HepG2 (cell line): ENCODE results near the gene SNX6. TPM values are rescaled to one million over a fixed set of nuclear protein-coding genes. Genes with fewer than 3 reads are reported as not detected.
A peak's percentile ranks its signal among the peaks of the same experiment; 100 is the strongest.

Source experiments
- ARID2 ChIP-seq: sonication (generic); formaldehyde crosslinking; IDR thresholded peaks from 2 replicates; pipeline ENCODE4 v1.8.1; 2022; ENCODE audit warnings: mild to moderate bottlenecking, missing genetic modification reagents, borderline replicate concordance
- ELF1 ChIP-seq: sonication (generic); formaldehyde crosslinking; IDR thresholded peaks from 2 replicates; pipeline ENCODE4 v1.4.0; 2020; ENCODE audit warnings: missing genetic modification reagents
- ELF4 ChIP-seq: sonication (generic); formaldehyde crosslinking; IDR thresholded peaks from 2 replicates; pipeline ENCODE4 v1.5.0; 2020; ENCODE audit warnings: missing genetic modification reagents, mild to moderate bottlenecking, moderate library complexity, borderline replicate concordance
- FOXK2 ChIP-seq: fragments of 450-650 bp; IDR thresholded peaks from 2 replicates; pipeline ENCODE4 v1.6.1; 2016
- KDM1A ChIP-seq: IDR thresholded peaks from 2 replicates; pipeline ENCODE4 v1.6.1; 2016; ENCODE audit warnings: missing compliant biosample characterization
- MEIS2 ChIP-seq: sonication (generic); formaldehyde crosslinking; IDR thresholded peaks from 2 replicates; pipeline ENCODE4 v1.9.0; 2021; ENCODE audit warnings: mild to moderate bottlenecking, missing genetic modification reagents
- PRMT3 ChIP-seq: sonication (generic); formaldehyde crosslinking; IDR thresholded peaks from 2 replicates; pipeline ENCODE4 v1.8.1; 2022; ENCODE audit warnings: low read depth, mild to moderate bottlenecking, moderate library complexity, missing genetic modification reagents, borderline replicate concordance
- SRY ChIP-seq: sonication (generic); formaldehyde crosslinking; IDR thresholded peaks from 2 replicates; pipeline ENCODE4 v1.8.0; 2022; ENCODE audit warnings: mild to moderate bottlenecking, missing genetic modification reagents
- TCF12 ChIP-seq, 2 experiments: fragments of 450-650 bp in 1 of 2; sonication (generic) in 1 of 2; formaldehyde crosslinking in 1 of 2; IDR thresholded peaks; 2 replicates each; pipeline versions ENCODE4 v1.6.1 to v1.8.0; 2017 to 2022; ENCODE audit warnings: antibody characterized with exemption in 1 of 2, mild to moderate bottlenecking in 1 of 2, missing genetic modification reagents in 1 of 2, moderate library complexity in 1 of 2
- TGIF2 ChIP-seq: IDR thresholded peaks from 2 replicates; pipeline ENCODE4 v1.6.1; 2016; ENCODE audit warnings: control low read depth, missing compliant biosample characterization
- ZBTB46 ChIP-seq: sonication (generic); formaldehyde crosslinking; IDR thresholded peaks from 2 replicates; pipeline ENCODE4 v1.4.0; 2020; ENCODE audit warnings: mild to moderate bottlenecking, missing genetic modification reagents, borderline replicate concordance
- ZKSCAN1 ChIP-seq: fragments of 150-350 bp; IDR thresholded peaks from 2 replicates; pipeline ENCODE4 v1.6.1; 2014; ENCODE audit warnings: low read length
- ZNF30 ChIP-seq: sonication (generic); formaldehyde crosslinking; IDR thresholded peaks from 2 replicates; pipeline ENCODE4 v1.5.0; 2020; ENCODE audit warnings: mild to moderate bottlenecking, missing genetic modification reagents
- ZNF430 ChIP-seq: sonication (generic); formaldehyde crosslinking; IDR thresholded peaks from 2 replicates; pipeline ENCODE4 v1.9.0; 2021; ENCODE audit warnings: mild to moderate bottlenecking, missing genetic modification reagents
- ZNF572 ChIP-seq: sonication (generic); formaldehyde crosslinking; IDR thresholded peaks from 2 replicates; pipeline ENCODE4 v1.5.1; 2020; ENCODE audit warnings: mild to moderate bottlenecking, missing genetic modification reagents
- ZNF609 ChIP-seq: sonication (generic); formaldehyde crosslinking; IDR thresholded peaks from 2 replicates; pipeline ENCODE4 v1.4.0; 2020; ENCODE audit warnings: mild to moderate bottlenecking, missing genetic modification reagents, borderline replicate concordance
- ZNF761 ChIP-seq: sonication (generic); formaldehyde crosslinking; conservative IDR thresholded peaks from 2 replicates; pipeline ENCODE4 v1.4.0; 2020; ENCODE audit warnings: mild to moderate bottlenecking, missing genetic modification reagents
- ZNF784 ChIP-seq: sonication (generic); formaldehyde crosslinking; IDR thresholded peaks from 2 replicates; pipeline ENCODE4 v1.5.1; 2020; ENCODE audit warnings: missing genetic modification reagents, mild to moderate bottlenecking, borderline replicate concordance
- ZXDC ChIP-seq: sonication (generic); formaldehyde crosslinking; IDR thresholded peaks from 2 replicates; pipeline ENCODE4 v1.5.0; 2020; ENCODE audit warnings: mild to moderate bottlenecking, missing genetic modification reagents
- polyA plus RNA-seq, 8 experiments: library from polyadenylated mRNA; depleted of rRNA in 3 of 8; stranded (reverse) in 7 of 8; unstranded in 1 of 8; fragments of >200 nt; fragmentation: Illumina TruSeq in 4 of 8; extraction: Trizol in 4 of 8; gene quantifications; 2 replicates each; pipeline versions ENCODE4 v1.2.1 to v1.2.3, GENCODE V29; 2011 to 2016; ENCODE audit warnings: low read depth in 4 of 8, missing spikeins in 1 of 8, mixed read lengths in 1 of 8; ENCODE audit not compliant: insufficient read depth in 1 of 8
- total RNA-seq, 5 experiments: library from RNA; depleted of rRNA; stranded (reverse); fragments of >200 nt; fragmentation: Illumina TruSeq; extraction: Trizol; gene quantifications; 2 replicates each; pipeline ENCODE4 v1.2.3, GENCODE V29; 2016; ENCODE audit warnings: low read depth in 1 of 5

The SNX6 gene
- total and polyA plus RNA-seq, 2 of the 13 experiments (the other 11 are each of a cell fraction or from before 2014, with no cell fraction given), result 92.3 to 169 TPM

- TF ChIP-seq ZNF609 (CRISPR knock-in tag), result peak; percentile 92
- no peak for TF ChIP-seq ARID2 (CRISPR knock-in tag)
- TF ChIP-seq FOXK2, result peak; percentile 99
- peak; percentile 94; the same call in 1 of the 2 replicates for TF ChIP-seq ELF4 (CRISPR knock-in tag)
- TF ChIP-seq ZBTB46, result no peak; the same call in 1 of the 2 replicates
- TF ChIP-seq ZNF430, result peak; percentile 98
- TF ChIP-seq MEIS2 (CRISPR knock-in tag), result peak; percentile 98
- no peak; the same call in 1 of the 2 replicates for TF ChIP-seq ZKSCAN1
- TF ChIP-seq ZNF784, result peak; percentile 95
- peak; percentile 93; the same call in 1 of the 2 replicates for TF ChIP-seq ZNF572 (CRISPR knock-in tag)
- no peak for TF ChIP-seq TCF12 (IDR thresholded peaks at IDR 0.05)
- peak; percentile 96 for TF ChIP-seq TCF12 (CRISPR knock-in tag; IDR thresholded peaks at IDR 0.05)
- peak; percentile 98 for TF ChIP-seq ELF1
- TF ChIP-seq ZNF761 (CRISPR knock-in tag), result peak; percentile 99
- peak; percentile 70; the same call in 1 of the 2 replicates for TF ChIP-seq ZXDC (CRISPR knock-in tag)
- peak; percentile 99 for TF ChIP-seq SRY (CRISPR knock-in tag)
- peak; percentile 94 for TF ChIP-seq ZNF30
- TF ChIP-seq PRMT3 (CRISPR knock-in tag), result 0 out of 2 replicates have a peak, but pooled peaks have one; percentile 75
- TF ChIP-seq KDM1A (CRISPR knock-in tag), result no peak; the same call in 1 of the 2 replicates
- peak; percentile 65; the same call in 1 of the 2 replicates for TF ChIP-seq TGIF2
These were observed 90.4 kb downstream of the SNX6 start, which contains the start of gene EAPP (continued) for GRCh38 chr14:34539407-34540180.
